Activated T-helper 1 cell treated with anti-CD3 and anti-CD28 coated beads, Interleukin-2, amount 50 U/mL, for 16 hours (primary cell): ENCODE data around the gene FANK1.
"Not testable (repeated sequence)": the region's sequence is repeated elsewhere in the genome, so short reads cannot be mapped to it uniquely, and the experiment has no call there.

Experiments used
- DNase-seq, 2 donors: peaks; one replicate each; pipeline ENCODE4 v3.0.0-alpha.2; 2020; ENCODE audit warnings: low read depth in 1 of 2, low spot score in 1 of 2

The FANK1 gene

GRCh38 chr10:125886914-125887512 is 9.4 kb upstream of the FANK1 start:
- DNase-seq, result no peak

GRCh38 chr10:125889441-125889840 is 6.9 kb upstream of the FANK1 start:
- not testable (repeated sequence) for DNase-seq

- DNase-seq, result not testable (repeated sequence)
Measured at GRCh38 chr10:125892402-125892801, 4.0 kb upstream of the FANK1 start.

GRCh38 chr10:125894176-125894575 is 2.2 kb upstream of the FANK1 start:
- not testable (repeated sequence) for DNase-seq

GRCh38 chr10:125895130-125896087 is 955 bp upstream of the FANK1 start:
- peak; percentile 9 to 14 for DNase-seq

- not testable (repeated sequence) for DNase-seq
Measured at GRCh38 chr10:125897317-125897716, 953 bp downstream of the FANK1 start.

GRCh38 chr10:125900963-125901362 is 4.6 kb downstream of the FANK1 start:
- not testable (repeated sequence) for DNase-seq

GRCh38 chr10:125903135-125903640 is 6.8 kb downstream of the FANK1 start:
- DNase-seq, result not testable (repeated sequence)

- not testable (repeated sequence) for DNase-seq
Measured at GRCh38 chr10:125905069-125905994, 9.0 kb downstream of the FANK1 start.

GRCh38 chr10:125907598-125907997 is 11.2 kb downstream of the FANK1 start:
- not testable (repeated sequence) for DNase-seq

- not testable (repeated sequence) for DNase-seq
Measured at GRCh38 chr10:125908813-125909212, 12.4 kb downstream of the FANK1 start.

- DNase-seq, result not testable (repeated sequence)
Measured at GRCh38 chr10:125909491-125909890, 13.1 kb downstream of the FANK1 start.

GRCh38 chr10:125911145-125911544 is 14.8 kb downstream of the FANK1 start:
- DNase-seq, result no peak

- DNase-seq, result no peak
Measured at GRCh38 chr10:125911990-125912389, 15.6 kb downstream of the FANK1 start.

GRCh38 chr10:125913277-125913676 is 16.9 kb downstream of the FANK1 start:
- not testable (repeated sequence) for DNase-seq

GRCh38 chr10:125916977-125917376 is 20.6 kb downstream of the FANK1 start:
- no peak for DNase-seq

- DNase-seq, result not testable (repeated sequence)
Measured at GRCh38 chr10:125917704-125918361, 21.5 kb downstream of the FANK1 start.

- DNase-seq, result not testable (repeated sequence)
Measured at GRCh38 chr10:125921643-125922306, 25.4 kb downstream of the FANK1 start.

GRCh38 chr10:125925262-125925834 is 29.0 kb downstream of the FANK1 start:
- DNase-seq, result no peak
